Esophagus muscularis mucosa (tissue), 4 donors: Measurements from ENCODE around the gene ZBTB47.

Experiments used
- EP300 ChIP-seq: sonication (generic); formaldehyde crosslinking; IDR thresholded peaks from one replicate; pipeline ENCODE4 v1.6.1; 2017; ENCODE audit warnings: antibody characterized with exemption
- POLR2A ChIP-seq: fragments of 450-650 bp; IDR thresholded peaks from one replicate; pipeline ENCODE4 v1.6.1; 2017; ENCODE audit warnings: antibody characterized with exemption, moderate library complexity, mild to moderate bottlenecking, low read depth
- POLR2AphosphoS5 ChIP-seq, 2 donors: sonication (generic); formaldehyde crosslinking; IDR thresholded peaks; one replicate each; pipeline ENCODE4 v1.6.1; 2017; ENCODE audit warnings: antibody characterized with exemption in 2 of 2
- TF ChIP-seq, protein P1 (sequence below), 3 experiments: fragments of 200-600 bp in 2 of 3; fragments of 450-650 bp in 1 of 3; sonication (generic) in 2 of 3; IDR thresholded peaks; one replicate each; pipeline ENCODE4 v1.5.1; 2017 to 2019; ENCODE audit warnings: antibody characterized with exemption in 3 of 3, mild to moderate bottlenecking in 2 of 3, moderate library complexity in 1 of 3

DNA sequence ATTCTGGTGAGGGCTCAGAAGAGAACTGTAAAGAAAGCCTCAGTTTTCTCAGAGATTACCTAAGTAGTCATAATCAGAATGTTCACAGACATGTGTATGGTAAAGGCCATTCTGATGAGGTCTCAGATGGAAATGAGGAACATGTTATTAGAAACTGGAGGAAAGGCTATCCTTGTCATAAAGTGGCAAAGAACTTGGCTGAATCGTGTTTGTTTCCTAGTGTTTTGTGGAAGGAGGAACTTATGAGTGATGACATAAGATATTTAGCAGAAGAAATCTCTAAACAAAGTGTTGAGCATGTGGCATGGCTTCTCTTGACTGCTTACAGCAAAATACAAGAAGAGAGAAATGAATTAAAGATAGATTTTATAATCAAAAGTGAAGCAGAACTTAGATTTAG, 19.0 kb downstream of the ZBTB47 start:
- TF ChIP-seq, protein P1, sequence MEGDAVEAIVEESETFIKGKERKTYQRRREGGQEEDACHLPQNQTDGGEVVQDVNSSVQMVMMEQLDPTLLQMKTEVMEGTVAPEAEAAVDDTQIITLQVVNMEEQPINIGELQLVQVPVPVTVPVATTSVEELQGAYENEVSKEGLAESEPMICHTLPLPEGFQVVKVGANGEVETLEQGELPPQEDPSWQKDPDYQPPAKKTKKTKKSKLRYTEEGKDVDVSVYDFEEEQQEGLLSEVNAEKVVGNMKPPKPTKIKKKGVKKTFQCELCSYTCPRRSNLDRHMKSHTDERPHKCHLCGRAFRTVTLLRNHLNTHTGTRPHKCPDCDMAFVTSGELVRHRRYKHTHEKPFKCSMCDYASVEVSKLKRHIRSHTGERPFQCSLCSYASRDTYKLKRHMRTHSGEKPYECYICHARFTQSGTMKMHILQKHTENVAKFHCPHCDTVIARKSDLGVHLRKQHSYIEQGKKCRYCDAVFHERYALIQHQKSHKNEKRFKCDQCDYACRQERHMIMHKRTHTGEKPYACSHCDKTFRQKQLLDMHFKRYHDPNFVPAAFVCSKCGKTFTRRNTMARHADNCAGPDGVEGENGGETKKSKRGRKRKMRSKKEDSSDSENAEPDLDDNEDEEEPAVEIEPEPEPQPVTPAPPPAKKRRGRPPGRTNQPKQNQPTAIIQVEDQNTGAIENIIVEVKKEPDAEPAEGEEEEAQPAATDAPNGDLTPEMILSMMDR (IDR thresholded peaks at IDR 0.05) = no peak
- TF ChIP-seq EP300 (no peak), POLR2AphosphoS5 (IDR thresholded peaks at IDR 0.05) (no peak), POLR2A (no peak)
